ENCODE results near the gene TRMO.

DNA sequence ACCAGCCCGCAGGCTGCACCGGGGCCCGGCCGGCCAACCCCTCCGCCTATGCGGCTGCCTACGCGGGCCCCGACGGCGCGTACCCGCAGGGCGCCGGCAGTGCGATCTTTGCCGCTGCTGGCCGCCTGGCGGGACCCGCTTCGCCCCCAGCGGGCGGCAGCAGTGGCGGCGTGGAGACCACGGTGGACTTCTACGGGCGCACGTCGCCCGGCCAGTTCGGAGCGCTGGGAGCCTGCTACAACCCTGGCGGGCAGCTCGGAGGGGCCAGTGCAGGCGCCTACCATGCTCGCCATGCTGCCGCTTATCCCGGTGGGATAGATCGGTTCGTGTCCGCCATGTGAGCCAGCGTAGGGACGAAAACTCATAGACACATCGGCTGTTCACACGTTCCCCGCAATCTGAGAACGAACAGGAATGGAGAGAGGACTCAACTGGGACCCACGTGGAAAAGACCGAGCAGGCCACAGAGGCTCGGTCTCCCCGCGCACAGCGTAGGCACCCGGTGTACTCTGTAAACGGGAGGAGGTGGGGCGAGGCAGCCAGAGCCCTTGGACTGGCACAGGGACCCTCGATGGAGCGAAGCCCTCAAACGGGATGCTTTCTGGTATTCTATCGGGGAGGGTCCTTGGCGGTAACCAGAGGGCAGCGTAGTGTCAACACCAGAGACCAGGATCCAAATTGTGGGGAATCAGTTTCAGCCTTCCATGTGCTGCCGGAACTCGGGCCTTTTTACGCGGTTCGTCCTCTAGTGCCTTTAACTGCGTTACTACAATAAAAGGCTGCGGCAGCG, 67.4 kb downstream of the TRMO start:
- TF ChIP-seq, protein P1, sequence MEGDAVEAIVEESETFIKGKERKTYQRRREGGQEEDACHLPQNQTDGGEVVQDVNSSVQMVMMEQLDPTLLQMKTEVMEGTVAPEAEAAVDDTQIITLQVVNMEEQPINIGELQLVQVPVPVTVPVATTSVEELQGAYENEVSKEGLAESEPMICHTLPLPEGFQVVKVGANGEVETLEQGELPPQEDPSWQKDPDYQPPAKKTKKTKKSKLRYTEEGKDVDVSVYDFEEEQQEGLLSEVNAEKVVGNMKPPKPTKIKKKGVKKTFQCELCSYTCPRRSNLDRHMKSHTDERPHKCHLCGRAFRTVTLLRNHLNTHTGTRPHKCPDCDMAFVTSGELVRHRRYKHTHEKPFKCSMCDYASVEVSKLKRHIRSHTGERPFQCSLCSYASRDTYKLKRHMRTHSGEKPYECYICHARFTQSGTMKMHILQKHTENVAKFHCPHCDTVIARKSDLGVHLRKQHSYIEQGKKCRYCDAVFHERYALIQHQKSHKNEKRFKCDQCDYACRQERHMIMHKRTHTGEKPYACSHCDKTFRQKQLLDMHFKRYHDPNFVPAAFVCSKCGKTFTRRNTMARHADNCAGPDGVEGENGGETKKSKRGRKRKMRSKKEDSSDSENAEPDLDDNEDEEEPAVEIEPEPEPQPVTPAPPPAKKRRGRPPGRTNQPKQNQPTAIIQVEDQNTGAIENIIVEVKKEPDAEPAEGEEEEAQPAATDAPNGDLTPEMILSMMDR (conservative IDR thresholded peaks at IDR 0.05; ENCODE audit: low read depth in 2 of 2), result no peak
- peak; percentile 88 for TF ChIP-seq EZH2phosphoT487 (IDR thresholded peaks at IDR 0.05; ENCODE audit: unreplicated experiment)
- TF ChIP-seq POLR2AphosphoS5 (IDR thresholded peaks at IDR 0.05; ENCODE audit: low read depth), result no peak
- TF ChIP-seq CREB1 (CRISPR knock-in tag; IDR thresholded peaks at IDR 0.05; ENCODE audit: low read depth), result no peak
- peak; percentile 92 for TF ChIP-seq EZH2 (IDR thresholded peaks at IDR 0.05; ENCODE audit: low read depth, unreplicated experiment)
- TF ChIP-seq, protein P2, sequence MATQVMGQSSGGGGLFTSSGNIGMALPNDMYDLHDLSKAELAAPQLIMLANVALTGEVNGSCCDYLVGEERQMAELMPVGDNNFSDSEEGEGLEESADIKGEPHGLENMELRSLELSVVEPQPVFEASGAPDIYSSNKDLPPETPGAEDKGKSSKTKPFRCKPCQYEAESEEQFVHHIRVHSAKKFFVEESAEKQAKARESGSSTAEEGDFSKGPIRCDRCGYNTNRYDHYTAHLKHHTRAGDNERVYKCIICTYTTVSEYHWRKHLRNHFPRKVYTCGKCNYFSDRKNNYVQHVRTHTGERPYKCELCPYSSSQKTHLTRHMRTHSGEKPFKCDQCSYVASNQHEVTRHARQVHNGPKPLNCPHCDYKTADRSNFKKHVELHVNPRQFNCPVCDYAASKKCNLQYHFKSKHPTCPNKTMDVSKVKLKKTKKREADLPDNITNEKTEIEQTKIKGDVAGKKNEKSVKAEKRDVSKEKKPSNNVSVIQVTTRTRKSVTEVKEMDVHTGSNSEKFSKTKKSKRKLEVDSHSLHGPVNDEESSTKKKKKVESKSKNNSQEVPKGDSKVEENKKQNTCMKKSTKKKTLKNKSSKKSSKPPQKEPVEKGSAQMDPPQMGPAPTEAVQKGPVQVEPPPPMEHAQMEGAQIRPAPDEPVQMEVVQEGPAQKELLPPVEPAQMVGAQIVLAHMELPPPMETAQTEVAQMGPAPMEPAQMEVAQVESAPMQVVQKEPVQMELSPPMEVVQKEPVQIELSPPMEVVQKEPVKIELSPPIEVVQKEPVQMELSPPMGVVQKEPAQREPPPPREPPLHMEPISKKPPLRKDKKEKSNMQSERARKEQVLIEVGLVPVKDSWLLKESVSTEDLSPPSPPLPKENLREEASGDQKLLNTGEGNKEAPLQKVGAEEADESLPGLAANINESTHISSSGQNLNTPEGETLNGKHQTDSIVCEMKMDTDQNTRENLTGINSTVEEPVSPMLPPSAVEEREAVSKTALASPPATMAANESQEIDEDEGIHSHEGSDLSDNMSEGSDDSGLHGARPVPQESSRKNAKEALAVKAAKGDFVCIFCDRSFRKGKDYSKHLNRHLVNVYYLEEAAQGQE (IDR thresholded peaks at IDR 0.05; ENCODE audit: unreplicated experiment), result no peak

Data from GM23338 (cell line).